Esophagus (tissue), 2 donors: ENCODE data around the gene RHO. TPM values are rescaled to one million over a fixed set of nuclear protein-coding genes. Genes with fewer than 3 reads are reported as not detected.

Experiments
- H3K27ac ChIP-seq, 2 donors: one replicate each; pipeline ENCODE4 v1.5.1; 2013; ENCODE audit warnings: low read depth in 2 of 2, mild to moderate bottlenecking in 2 of 2, inconsistent platforms in 1 of 2, low read length in 1 of 2, moderate library complexity in 1 of 2
- H3K27me3 ChIP-seq, 2 donors: one replicate each; pipeline ENCODE4 v1.6.1; 2013; ENCODE audit warnings: low read length in 2 of 2, control low read depth in 1 of 2, mild to moderate bottlenecking in 1 of 2; ENCODE audit not compliant: insufficient read depth in 2 of 2, control insufficient read depth in 1 of 2
- H3K36me3 ChIP-seq, 2 donors: one replicate each; pipeline ENCODE4 v1.6.1; 2013; ENCODE audit warnings: low read length in 1 of 2; ENCODE audit not compliant: control insufficient read depth in 2 of 2, insufficient read depth in 2 of 2
- H3K4me1 ChIP-seq, 2 donors: one replicate each; pipeline ENCODE4 v1.6.1; 2013; ENCODE audit warnings: low read length in 1 of 2; ENCODE audit not compliant: control insufficient read depth in 2 of 2, insufficient read depth in 2 of 2
- H3K4me3 ChIP-seq, 2 donors: one replicate each; pipeline ENCODE4 v1.5.1; 2013; ENCODE audit warnings: low read length in 2 of 2, mild to moderate bottlenecking in 2 of 2, low read depth in 1 of 2, moderate library complexity in 1 of 2
- H3K9me3 ChIP-seq, 2 donors: one replicate each; pipeline ENCODE4 v1.6.1; 2013; ENCODE audit warnings: mild to moderate bottlenecking in 2 of 2, low read depth in 1 of 2, low read length in 1 of 2, moderate library complexity in 1 of 2; ENCODE audit not compliant: control insufficient read depth in 2 of 2, insufficient read depth in 1 of 2
- WGBS, 2 donors: extraction: QIAGEN DNeasy Blood & Tissue Kit; methylation state at CpG; one replicate each; pipeline ENCODE4 v1.1.7; 2013; 5-methylcytosine and 5-hydroxymethylcytosine counted together
- polyA plus RNA-seq, 2 donors: library from polyadenylated mRNA; stranded (reverse); fragments of 200-250 nt; gene quantifications; one replicate each; pipeline ENCODE4 v1.2.3, GENCODE V29; 2013
- donor health status: healthy with polysubstance abuse.
- donor health status: Bipolar disorder and iron deficiency.

RHO gene
- polyA plus RNA-seq, 2 donors, result not detected

GRCh38 chr3:129518038-129518561 lies 10.3 kb upstream of the RHO start:
- Histone ChIP-seq H3K9me3 (no peaks in the 10 kb centered on the region), H3K27ac (no peak overlapping the region), H3K27me3 (no peaks in the 10 kb centered on the region), H3K4me3 (no peak overlapping the region), H3K4me1 (no peaks in the 10 kb centered on the region), H3K36me3 (peaks cover 0 to 23% of the 10 kb centered on the region in 2 donors)
- 81 to 87% methylated on average over 8 of the region's 8 CpGs for WGBS, 2 donors

- H3K27me3 ChIP-seq, result no peaks in the 10 kb centered on the region
- WGBS, 2 donors, result 96 to 98% methylated on average over 8 of the region's 8 CpGs
- H3K4me3 ChIP-seq, result no peak overlapping the region
- no peaks in the 10 kb centered on the region for H3K9me3 ChIP-seq
- peaks cover 0 to 23% of the 10 kb centered on the region in 2 donors for H3K36me3 ChIP-seq
- no peaks in the 10 kb centered on the region for H3K4me1 ChIP-seq
- no peak overlapping the region for H3K27ac ChIP-seq
These were observed 9.9 kb upstream of the RHO start for GRCh38 chr3:129518581-129518980.

GRCh38 chr3:129519449-129519848 lies 9.0 kb upstream of the RHO start:
- H3K27me3 ChIP-seq, result no peaks in the 10 kb centered on the region
- no peak overlapping the region for H3K4me3 ChIP-seq
- 94 to 96% methylated on average over 10 of the region's 10 CpGs for WGBS, 2 donors
- H3K4me1 ChIP-seq, result no peaks in the 10 kb centered on the region
- no peaks in the 10 kb centered on the region for H3K9me3 ChIP-seq
- peaks cover 0 to 21% of the 10 kb centered on the region in 2 donors for H3K36me3 ChIP-seq
- H3K27ac ChIP-seq, result no peak overlapping the region

GRCh38 chr3:129519896-129520715 lies 8.3 kb upstream of the RHO start:
- no peaks in the 10 kb centered on the region for H3K27me3 ChIP-seq
- 88 to 96% methylated on average over 15 of the region's 15 CpGs for WGBS, 2 donors
- no peaks in the 10 kb centered on the region for H3K4me1 ChIP-seq
- H3K27ac ChIP-seq, result no peak overlapping the region
- peaks cover 0 to 21% of the 10 kb centered on the region in 2 donors for H3K36me3 ChIP-seq
- H3K9me3 ChIP-seq, result no peaks in the 10 kb centered on the region
- H3K4me3 ChIP-seq, result no peak overlapping the region

- 69 to 73% methylated on average over 4 of the region's 4 CpGs for WGBS, 2 donors
These were observed 7.5 kb upstream of the RHO start for GRCh38 chr3:129520960-129521359.

GRCh38 chr3:129521611-129522010 lies 6.8 kb upstream of the RHO start:
- WGBS, 2 donors, result 70% methylated on average over 8 of the region's 8 CpGs
- Histone ChIP-seq H3K27ac (no peak overlapping the region), H3K4me1 (no peaks in the 10 kb centered on the region), H3K36me3 (peaks cover 0 to 14% of the 10 kb centered on the region in 2 donors), H3K4me3 (no peak overlapping the region), H3K27me3 (no peaks in the 10 kb centered on the region), H3K9me3 (no peaks in the 10 kb centered on the region)

More at GRCh38 chr3:129520960-129521359, 7.5 kb upstream of the RHO start:
- H3K36me3 ChIP-seq, result peaks cover 0 to 19% of the 10 kb centered on the region in 2 donors
- H3K9me3 ChIP-seq, result no peaks in the 10 kb centered on the region
- no peaks in the 10 kb centered on the region for H3K27me3 ChIP-seq
- H3K27ac ChIP-seq, result no peak overlapping the region
- H3K4me1 ChIP-seq, result no peaks in the 10 kb centered on the region
- H3K4me3 ChIP-seq, result no peak overlapping the region

GRCh38 chr3:129522953-129523352 lies 5.5 kb upstream of the RHO start:
- Histone ChIP-seq H3K9me3 (no peaks in the 10 kb centered on the region), H3K36me3 (peaks cover 0 to 8% of the 10 kb centered on the region in 2 donors), H3K27me3 (no peaks in the 10 kb centered on the region), H3K4me3 (no peak overlapping the region), H3K27ac (no peak overlapping the region), H3K4me1 (no peaks in the 10 kb centered on the region)
- 85 to 90% methylated on average over 5 of the region's 5 CpGs for WGBS, 2 donors

GRCh38 chr3:129524081-129524480 lies 4.4 kb upstream of the RHO start:
- H3K27ac ChIP-seq, result no peak overlapping the region
- no peaks in the 10 kb centered on the region for H3K9me3 ChIP-seq
- no peak overlapping the region for H3K4me3 ChIP-seq
- 85 to 93% methylated on average over 4 of the region's 4 CpGs for WGBS, 2 donors
- peaks cover 0 to 4% of the 10 kb centered on the region in 2 donors for H3K36me3 ChIP-seq
- H3K4me1 ChIP-seq, result no peaks in the 10 kb centered on the region
- no peaks in the 10 kb centered on the region for H3K27me3 ChIP-seq

GRCh38 chr3:129525341-129525968 lies 3.0 kb upstream of the RHO start:
- WGBS, 2 donors, result 75 to 76% methylated on average over 8 of the region's 8 CpGs
- Histone ChIP-seq H3K9me3 (no peaks in the 10 kb centered on the region), H3K27ac (no peak overlapping the region), H3K27me3 (no peaks in the 10 kb centered on the region), H3K36me3 (no peaks in the 10 kb centered on the region), H3K4me3 (no peak overlapping the region), H3K4me1 (no peaks in the 10 kb centered on the region)
